Uterus (tissue), 4 donors: ENCODE results near the gene PGBD5. TPM values are rescaled to one million over a fixed set of nuclear protein-coding genes. Genes with fewer than 3 reads are reported as not detected.

ENCODE experiments used
- DNase-seq, 2 donors: peaks; one replicate each; pipeline ENCODE4 v3.0.0-alpha.2; 2019 to 2020
- H3K27ac ChIP-seq, 2 donors: fragments of 200-600 bp; sonication (generic); 1 replicate in 1 of 2; 2 replicates in 1 of 2; pipeline ENCODE4 v1.5.1; 2016 to 2018
- H3K27me3 ChIP-seq, 2 donors: fragments of 200-600 bp; sonication (generic); one replicate each; pipeline ENCODE4 v1.5.1; 2018 to 2019; ENCODE audit warnings: control low read depth in 1 of 2
- H3K36me3 ChIP-seq, 2 donors: fragments of 200-600 bp; sonication (generic); one replicate each; pipeline ENCODE4 v1.5.1; 2019; ENCODE audit warnings: control low read depth in 1 of 2
- H3K4me1 ChIP-seq, 2 donors: fragments of 200-600 bp; sonication (generic); one replicate each; pipeline ENCODE4 v1.5.1; 2018 to 2019; ENCODE audit warnings: control low read depth in 1 of 2
- H3K4me3 ChIP-seq, 2 donors: fragments of 200-600 bp; sonication (generic); 1 replicate in 1 of 2; 2 replicates in 1 of 2; pipeline ENCODE4 v1.5.1; 2018 to 2019; ENCODE audit warnings: mild to moderate bottlenecking in 1 of 2
- H3K9me3 ChIP-seq, 2 donors: fragments of 200-600 bp; sonication (generic); one replicate each; pipeline ENCODE4 v1.5.1; 2019; ENCODE audit warnings: control low read depth in 1 of 2
- POLR2A ChIP-seq, 2 donors: fragments of 450-650 bp; IDR thresholded peaks; one replicate each; pipeline ENCODE4 v1.6.1; 2016; ENCODE audit warnings: antibody characterized with exemption in 2 of 2, mild to moderate bottlenecking in 1 of 2, moderate library complexity in 1 of 2
- intact Hi-C: fragments of 100-400 bp; cut with DNase I; formaldehyde crosslinking; loops from one replicate; pipeline ENCODE4 v1.15.1; 2023; ENCODE audit warnings: low total_unique reads
- total RNA-seq, 4 donors: library from RNA; depleted of rRNA in 3 of 4; stranded (reverse); fragments of >200 nt in 3 of 4; gene quantifications; one replicate each; pipeline versions ENCODE4 v1.1.0 to v1.2.4, GENCODE V29; 2014 to 2023
- TF ChIP-seq, protein P1 (sequence below), 4 experiments: fragments of 200-600 bp in 2 of 4; fragments of 450-650 bp in 2 of 4; sonication (generic) in 2 of 4; IDR thresholded peaks; one replicate each; pipeline ENCODE4 v1.5.1; 2016 to 2019; ENCODE audit warnings: antibody characterized with exemption in 4 of 4, mild to moderate bottlenecking in 2 of 4, moderate library complexity in 1 of 4
- donor health status: DM: yes; HTN: yes; CAD: no.

Gene PGBD5
- total RNA-seq, 4 donors from 2014 or later = under 0.01 to 0.69 (median 0.11) TPM

DNA sequence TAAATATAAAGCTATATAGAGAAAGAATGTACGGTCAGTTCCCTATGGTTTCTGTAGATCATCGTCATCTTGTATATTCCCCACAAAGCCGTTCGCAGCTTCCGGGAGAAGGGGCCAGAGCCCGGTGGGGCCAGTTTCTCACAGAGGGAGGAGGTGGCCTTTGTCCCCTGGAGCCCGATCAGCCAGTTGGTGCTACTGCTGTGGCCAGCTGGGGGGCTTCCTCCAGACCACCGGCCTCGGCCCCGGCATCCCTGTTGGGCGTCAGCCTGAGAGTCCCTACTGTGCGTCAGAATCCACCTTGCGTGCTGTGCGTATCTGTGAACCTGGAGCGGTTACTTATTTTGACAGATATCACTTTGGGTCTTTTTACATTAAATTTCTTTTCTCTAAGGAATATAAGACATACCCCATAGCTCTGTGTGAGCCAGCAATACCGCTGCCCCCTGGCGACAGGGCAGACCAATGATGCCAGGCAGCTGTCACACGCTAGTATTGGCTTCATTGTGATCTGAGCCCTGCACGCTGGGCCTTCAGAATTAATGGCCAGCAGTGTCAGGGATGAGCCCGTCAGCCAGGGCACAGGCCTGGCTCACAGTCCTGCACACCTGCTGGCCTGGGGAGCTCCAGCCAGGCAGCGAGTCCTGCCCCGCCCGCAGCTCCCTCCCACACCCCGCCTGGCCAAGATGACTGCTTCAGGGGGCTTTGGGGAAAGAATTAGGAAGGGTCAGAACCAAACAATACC, 145.9 kb downstream of the PGBD5 start:
- no peaks in the 10 kb centered on the region for H3K9me3 ChIP-seq
- intact Hi-C loops = no loop called here
- H3K27ac ChIP-seq = peak overlapping the region in 1 of 2 donors; percentile 42
- H3K27me3 ChIP-seq = no peaks in the 10 kb centered on the region
- H3K4me1 ChIP-seq = no peaks in the 10 kb centered on the region
- no peak for TF ChIP-seq POLR2A (IDR thresholded peaks at IDR 0.05)
- TF ChIP-seq, protein P1, sequence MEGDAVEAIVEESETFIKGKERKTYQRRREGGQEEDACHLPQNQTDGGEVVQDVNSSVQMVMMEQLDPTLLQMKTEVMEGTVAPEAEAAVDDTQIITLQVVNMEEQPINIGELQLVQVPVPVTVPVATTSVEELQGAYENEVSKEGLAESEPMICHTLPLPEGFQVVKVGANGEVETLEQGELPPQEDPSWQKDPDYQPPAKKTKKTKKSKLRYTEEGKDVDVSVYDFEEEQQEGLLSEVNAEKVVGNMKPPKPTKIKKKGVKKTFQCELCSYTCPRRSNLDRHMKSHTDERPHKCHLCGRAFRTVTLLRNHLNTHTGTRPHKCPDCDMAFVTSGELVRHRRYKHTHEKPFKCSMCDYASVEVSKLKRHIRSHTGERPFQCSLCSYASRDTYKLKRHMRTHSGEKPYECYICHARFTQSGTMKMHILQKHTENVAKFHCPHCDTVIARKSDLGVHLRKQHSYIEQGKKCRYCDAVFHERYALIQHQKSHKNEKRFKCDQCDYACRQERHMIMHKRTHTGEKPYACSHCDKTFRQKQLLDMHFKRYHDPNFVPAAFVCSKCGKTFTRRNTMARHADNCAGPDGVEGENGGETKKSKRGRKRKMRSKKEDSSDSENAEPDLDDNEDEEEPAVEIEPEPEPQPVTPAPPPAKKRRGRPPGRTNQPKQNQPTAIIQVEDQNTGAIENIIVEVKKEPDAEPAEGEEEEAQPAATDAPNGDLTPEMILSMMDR (IDR thresholded peaks at IDR 0.05) = no peak
- DNase-seq = peak; percentile 10 to 13
- H3K36me3 ChIP-seq = no peaks in the 10 kb centered on the region
- H3K4me3 ChIP-seq = no peak overlapping the region

DNA sequence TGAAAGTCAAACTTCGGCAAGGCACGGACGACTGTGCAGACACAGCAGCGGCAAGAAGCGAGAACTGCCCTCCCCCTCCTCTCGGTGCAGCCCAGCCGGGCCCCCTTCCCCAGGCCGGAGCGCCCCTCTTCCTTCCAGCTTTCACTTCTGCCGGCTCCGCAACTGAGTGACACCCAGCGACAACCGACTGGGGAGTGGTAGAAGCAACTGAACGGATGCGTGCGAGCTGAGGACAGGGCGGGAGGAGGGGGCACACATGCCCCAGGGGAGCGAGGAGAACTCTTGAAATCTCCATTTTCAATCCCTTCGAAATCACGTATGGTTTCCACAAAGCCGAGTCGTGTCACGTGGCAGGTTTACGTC, 146.6 kb downstream of the PGBD5 start:
- Histone ChIP-seq H3K27ac (no peak overlapping the region), H3K9me3 (no peaks in the 10 kb centered on the region), H3K4me3 (no peak overlapping the region), H3K27me3 (no peaks in the 10 kb centered on the region), H3K36me3 (no peaks in the 10 kb centered on the region), H3K4me1 (no peaks in the 10 kb centered on the region)
- peak in 1 of 2 donors; percentile 8 for DNase-seq
- intact Hi-C loops = no loop called here
- no peak for TF ChIP-seq POLR2A (IDR thresholded peaks at IDR 0.05)
- TF ChIP-seq, protein P1 (IDR thresholded peaks at IDR 0.05) = no peak

DNA sequence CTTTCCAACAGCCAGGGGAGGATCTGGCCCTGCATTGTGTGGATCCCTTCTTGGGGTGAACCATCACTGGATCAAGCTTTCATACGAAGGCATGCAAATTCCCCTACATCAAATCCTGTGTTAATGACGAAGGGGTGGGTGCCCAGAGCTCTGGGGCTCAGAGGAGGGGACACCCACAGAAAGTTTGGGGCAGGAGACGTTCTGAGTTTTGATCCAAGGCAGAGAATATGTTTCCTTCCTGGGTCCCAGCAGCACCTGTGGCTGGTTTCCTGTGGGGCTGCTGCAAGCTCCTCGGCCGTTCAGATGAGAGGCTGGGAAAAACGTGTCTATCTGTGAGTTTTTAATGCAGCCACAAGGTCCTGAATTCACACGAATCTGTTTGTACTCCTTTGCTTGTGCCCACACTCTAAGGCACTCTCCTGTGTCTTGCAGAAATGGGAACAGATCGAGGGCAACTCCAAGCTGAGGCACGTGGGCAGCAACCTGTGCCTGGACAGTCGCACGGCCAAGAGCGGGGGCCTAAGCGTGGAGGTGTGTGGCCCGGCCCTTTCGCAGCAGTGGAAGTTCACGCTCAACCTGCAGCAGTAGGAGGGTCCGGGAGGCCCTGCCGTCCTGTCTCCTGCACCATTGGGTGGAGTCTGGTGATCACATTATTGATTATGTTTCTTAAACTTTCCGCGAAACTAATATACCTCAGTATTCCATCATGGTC, 147.1 kb downstream of the PGBD5 start:
- Histone ChIP-seq H3K36me3 (no peaks in the 10 kb centered on the region), H3K4me1 (no peaks in the 10 kb centered on the region), H3K4me3 (no peak overlapping the region), H3K27me3 (no peaks in the 10 kb centered on the region), H3K27ac (no peak overlapping the region), H3K9me3 (no peaks in the 10 kb centered on the region)
- TF ChIP-seq, protein P1 (IDR thresholded peaks at IDR 0.05) = no peak
- no peak for TF ChIP-seq POLR2A (IDR thresholded peaks at IDR 0.05)
- DNase-seq = peak in 1 of 2 donors; percentile 6
- intact Hi-C loops = no loop called here

DNA sequence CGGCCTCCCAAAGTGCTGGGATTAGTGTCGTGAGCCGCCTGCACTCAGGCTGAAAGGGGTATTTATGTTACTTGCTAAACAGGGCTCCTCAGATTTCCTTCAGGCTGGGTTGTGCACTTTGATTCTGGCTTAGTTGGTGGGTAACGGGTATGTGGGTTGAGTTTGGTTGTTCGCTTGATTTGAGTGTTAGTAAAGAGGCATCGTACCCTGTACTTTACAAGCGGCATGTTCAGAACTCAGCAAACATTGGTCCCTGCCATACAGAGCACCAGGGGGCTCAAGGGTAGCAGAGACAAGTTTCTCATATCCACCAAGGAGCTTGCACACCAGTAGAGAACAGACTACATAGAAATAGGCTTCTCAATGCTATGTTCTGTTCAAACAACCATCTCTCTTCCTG, 147.8 kb downstream of the PGBD5 start:
- Histone ChIP-seq H3K27me3 (no peaks in the 10 kb centered on the region), H3K27ac (no peak overlapping the region), H3K9me3 (no peaks in the 10 kb centered on the region), H3K4me1 (no peaks in the 10 kb centered on the region), H3K36me3 (no peaks in the 10 kb centered on the region), H3K4me3 (no peak overlapping the region)
- no peak for DNase-seq
- intact Hi-C loops = no loop called here
- no peak for TF ChIP-seq POLR2A (IDR thresholded peaks at IDR 0.05)
- TF ChIP-seq, protein P1 (IDR thresholded peaks at IDR 0.05) = no peak
